ENCODE measurements around the gene PCMTD2.

GRCh38 chr20:64245746-64246595 is 9.6 kb upstream of the PCMTD2 start:
- TF ChIP-seq CTCF (conservative IDR thresholded peaks at IDR 0.05; ENCODE audit: low read depth, low read length) = no peak
- TF ChIP-seq EZH2 (IDR thresholded peaks at IDR 0.05; ENCODE audit: low read length, unreplicated experiment) = no peak
- no peak for TF ChIP-seq EZH2phosphoT487 (IDR thresholded peaks at IDR 0.05; ENCODE audit: borderline replicate concordance, low read length)
